Hepatocyte (in vitro differentiated cells): ENCODE data around the gene SNAI1.

Experiments used
- EZH2 ChIP-seq: fragments of 200-600 bp; sonication (generic); IDR thresholded peaks from 2 replicates; pipeline ENCODE4 v1.6.1; 2016; ENCODE audit warnings: antibody characterized with exemption, mild to moderate bottlenecking, borderline replicate concordance
- EZH2phosphoT487 ChIP-seq: fragments of 200-600 bp; sonication (generic); IDR thresholded peaks from one replicate; pipeline ENCODE4 v1.6.1; 2018; ENCODE audit warnings: antibody characterized with exemption, mild to moderate bottlenecking, low read depth, moderate library complexity; ENCODE audit not compliant: unreplicated experiment, severe bottlenecking
- TF ChIP-seq, protein P1 (sequence below): fragments of 200-600 bp; sonication (generic); IDR thresholded peaks from 2 replicates; pipeline ENCODE4 v1.5.1; 2016; ENCODE audit warnings: antibody characterized with exemption, mild to moderate bottlenecking; ENCODE audit not compliant: poor library complexity

DNA sequence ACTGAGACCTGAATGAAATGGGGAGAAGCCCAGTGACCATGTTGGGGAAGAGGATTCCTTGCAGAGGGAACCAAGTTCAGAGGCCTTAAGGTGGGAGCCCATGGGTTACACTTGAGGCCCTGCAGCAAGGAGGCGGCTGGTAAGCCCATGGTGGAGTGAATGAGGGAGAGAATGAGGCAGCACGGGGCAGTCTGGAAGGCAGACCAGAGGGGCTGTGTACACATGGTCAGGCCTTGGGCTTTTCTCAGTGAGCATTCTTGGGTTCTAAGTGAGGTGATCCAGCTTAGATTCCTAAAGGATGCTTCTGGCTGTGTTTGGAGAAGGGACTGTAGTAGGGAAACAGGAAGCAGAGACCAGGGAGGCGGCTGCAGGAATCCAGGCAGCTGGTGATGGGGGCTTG is 27.6 kb upstream of the SNAI1 start:
- TF ChIP-seq, protein P1, sequence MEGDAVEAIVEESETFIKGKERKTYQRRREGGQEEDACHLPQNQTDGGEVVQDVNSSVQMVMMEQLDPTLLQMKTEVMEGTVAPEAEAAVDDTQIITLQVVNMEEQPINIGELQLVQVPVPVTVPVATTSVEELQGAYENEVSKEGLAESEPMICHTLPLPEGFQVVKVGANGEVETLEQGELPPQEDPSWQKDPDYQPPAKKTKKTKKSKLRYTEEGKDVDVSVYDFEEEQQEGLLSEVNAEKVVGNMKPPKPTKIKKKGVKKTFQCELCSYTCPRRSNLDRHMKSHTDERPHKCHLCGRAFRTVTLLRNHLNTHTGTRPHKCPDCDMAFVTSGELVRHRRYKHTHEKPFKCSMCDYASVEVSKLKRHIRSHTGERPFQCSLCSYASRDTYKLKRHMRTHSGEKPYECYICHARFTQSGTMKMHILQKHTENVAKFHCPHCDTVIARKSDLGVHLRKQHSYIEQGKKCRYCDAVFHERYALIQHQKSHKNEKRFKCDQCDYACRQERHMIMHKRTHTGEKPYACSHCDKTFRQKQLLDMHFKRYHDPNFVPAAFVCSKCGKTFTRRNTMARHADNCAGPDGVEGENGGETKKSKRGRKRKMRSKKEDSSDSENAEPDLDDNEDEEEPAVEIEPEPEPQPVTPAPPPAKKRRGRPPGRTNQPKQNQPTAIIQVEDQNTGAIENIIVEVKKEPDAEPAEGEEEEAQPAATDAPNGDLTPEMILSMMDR, result no peak
- TF ChIP-seq EZH2phosphoT487 (no peak), EZH2 (no peak)
